ENCODE measurements around the gene GATB.

GATB gene

GRCh38 chr4:151729731-151730559, 30.9 kb downstream of the GATB start:
- peak; percentile 18 for DNase-seq (ENCODE audit: low read depth)

GRCh38 chr4:151728679-151729078, 32.1 kb downstream of the GATB start:
- DNase-seq (ENCODE audit: low read depth): no peak

- DNase-seq (ENCODE audit: low read depth): no peak
Measured at GRCh38 chr4:151728006-151728405, 32.8 kb downstream of the GATB start.

GRCh38 chr4:151727365-151727764, 33.4 kb downstream of the GATB start:
- DNase-seq (ENCODE audit: low read depth): no peak

- DNase-seq (ENCODE audit: low read depth): no peak
Measured at GRCh38 chr4:151725087-151725486, 35.7 kb downstream of the GATB start.

- DNase-seq (ENCODE audit: low read depth): no peak
Measured at GRCh38 chr4:151721916-151722315, 38.9 kb downstream of the GATB start.

- DNase-seq (ENCODE audit: low read depth): peak; percentile 18
Measured at GRCh38 chr4:151721466-151721865, 39.3 kb downstream of the GATB start.

- DNase-seq (ENCODE audit: low read depth): no peak
Measured at GRCh38 chr4:151719956-151720334, 40.9 kb downstream of the GATB start.

GRCh38 chr4:151718984-151719955, 41.5 kb downstream of the GATB start:
- DNase-seq (ENCODE audit: low read depth): no peak

- DNase-seq (ENCODE audit: low read depth): no peak
Measured at GRCh38 chr4:151717909-151718628, 42.7 kb downstream of the GATB start.

- no peak for DNase-seq (ENCODE audit: low read depth)
Measured at GRCh38 chr4:151717314-151717713, 43.5 kb downstream of the GATB start.

GRCh38 chr4:151716324-151716723, 44.5 kb downstream of the GATB start:
- DNase-seq (ENCODE audit: low read depth): no peak

GRCh38 chr4:151715881-151716280, 44.9 kb downstream of the GATB start:
- DNase-seq (ENCODE audit: low read depth): no peak

- DNase-seq (ENCODE audit: low read depth): no peak
Measured at GRCh38 chr4:151712777-151713176, 48.0 kb downstream of the GATB start.

GRCh38 chr4:151711646-151712045, 49.2 kb downstream of the GATB start:
- no peak for DNase-seq (ENCODE audit: low read depth)

- DNase-seq (ENCODE audit: low read depth): no peak
Measured at GRCh38 chr4:151709587-151709986, 51.2 kb downstream of the GATB start.

- no peak for DNase-seq (ENCODE audit: low read depth)
Measured at GRCh38 chr4:151709071-151709470, 51.7 kb downstream of the GATB start.

- DNase-seq (ENCODE audit: low read depth): no peak
Measured at GRCh38 chr4:151708100-151708499, 52.7 kb downstream of the GATB start.

- no peak for DNase-seq (ENCODE audit: low read depth)
Measured at GRCh38 chr4:151703401-151703800, 57.4 kb downstream of the GATB start.

GRCh38 chr4:151702256-151702655, 58.6 kb downstream of the GATB start:
- DNase-seq (ENCODE audit: low read depth): no peak

- no peak for DNase-seq (ENCODE audit: low read depth)
Measured at GRCh38 chr4:151700566-151701316, 60.1 kb downstream of the GATB start.

- DNase-seq (ENCODE audit: low read depth): no peak
Measured at GRCh38 chr4:151698213-151698612, 62.6 kb downstream of the GATB start.
